Endodermal cell (in vitro differentiated cells): ENCODE results near the gene SLC30A2. TPM values are rescaled to one million over a fixed set of nuclear protein-coding genes. Genes with fewer than 3 reads are reported as not detected.

Source experiments
- DNase-seq: peaks from one replicate; pipeline ENCODE4 v3.0.0-alpha.2; 2017
- H3K27ac ChIP-seq: 2 replicates; pipeline ENCODE4 v1.5.1; 2013; ENCODE audit warnings: mild to moderate bottlenecking, low read depth, low read length, moderate library complexity
- H3K27me3 ChIP-seq: 2 replicates; pipeline ENCODE4 v1.6.1; 2013; ENCODE audit warnings: mild to moderate bottlenecking, low read length, moderate library complexity; ENCODE audit not compliant: insufficient read depth, control insufficient read depth, poor library complexity, severe bottlenecking
- H3K36me3 ChIP-seq: 2 replicates; pipeline ENCODE4 v1.7.0; 2013; ENCODE audit warnings: mild to moderate bottlenecking, low read length, moderate library complexity; ENCODE audit not compliant: control insufficient read depth, insufficient read depth
- H3K4me1 ChIP-seq: one replicate; pipeline ENCODE4 v1.7.0; 2013; ENCODE audit warnings: low read length; ENCODE audit not compliant: control insufficient read depth, insufficient read depth
- H3K4me3 ChIP-seq: 2 replicates; pipeline ENCODE4 v1.5.1; 2013; ENCODE audit warnings: mild to moderate bottlenecking, low read length, moderate library complexity
- H3K9ac ChIP-seq: 2 replicates; pipeline ENCODE4 v1.6.1; 2013; ENCODE audit warnings: mild to moderate bottlenecking, low read length, moderate library complexity; ENCODE audit not compliant: poor library complexity, severe bottlenecking; ENCODE audit errors: extremely low read depth
- H3K9me3 ChIP-seq: 2 replicates; pipeline ENCODE4 v1.6.1; 2013; ENCODE audit warnings: mild to moderate bottlenecking, low read length, moderate library complexity; ENCODE audit not compliant: control insufficient read depth
- H3K27ac Mint-ChIP-seq: 2 replicates; pipeline ENCODE4 v1.8.0; 2020; ENCODE audit warnings: mixed read lengths
- H3K27me3 Mint-ChIP-seq: 2 replicates; pipeline ENCODE4 v1.8.0; 2021; ENCODE audit warnings: mild to moderate bottlenecking, mixed read lengths; ENCODE audit not compliant: insufficient read depth
- H3K36me3 Mint-ChIP-seq: 2 replicates; pipeline ENCODE4 v1.8.0; 2020; ENCODE audit warnings: low read depth, mixed read lengths
- H3K4me1 Mint-ChIP-seq: 2 replicates; pipeline ENCODE4 v1.8.0; 2020; ENCODE audit warnings: mixed read lengths
- H3K4me3 Mint-ChIP-seq: 2 replicates; pipeline ENCODE4 v1.8.0; 2020; ENCODE audit warnings: mild to moderate bottlenecking, moderate library complexity, mixed read lengths
- H3K9me3 Mint-ChIP-seq: 2 replicates; pipeline ENCODE4 v1.8.0; 2020; ENCODE audit warnings: mild to moderate bottlenecking, mixed read lengths
- WGBS, 2 experiments: methylation state at CpG; one replicate each; pipeline versions ENCODE4 v1.1.5 to v1.1.7; 2013; ENCODE audit warnings: missing lambda C conversion rate in 2 of 2, mixed read lengths in 1 of 2; ENCODE audit not compliant: insufficient coverage in 1 of 2, insufficient read length in 1 of 2; 5-methylcytosine and 5-hydroxymethylcytosine counted together
- total RNA-seq, 2 donors: library from RNA; stranded (reverse); fragmentation: NEBNext Ultra II Directional in 1 of 2; extraction: Animal tissue kit (Norgen Biotek cat#: 25700) in 1 of 2; gene quantifications; 2 replicates in 1 of 2; 3 replicates in 1 of 2; pipeline ENCODE4 v1.2.1, GENCODE V29; 2021
- TF ChIP-seq, protein P1 (sequence below): fragments of 200-600 bp; sonication (generic); conservative IDR thresholded peaks from 2 replicates; pipeline ENCODE4 v1.5.0; 2021; ENCODE audit warnings: antibody characterized with exemption, mild to moderate bottlenecking

Gene SLC30A2
- total RNA-seq, 2 donors from 2014 or later, result not detected

GRCh38 chr1:26020330-26020768, 25.6 kb downstream of the SLC30A2 start:
- TF ChIP-seq, protein P1, sequence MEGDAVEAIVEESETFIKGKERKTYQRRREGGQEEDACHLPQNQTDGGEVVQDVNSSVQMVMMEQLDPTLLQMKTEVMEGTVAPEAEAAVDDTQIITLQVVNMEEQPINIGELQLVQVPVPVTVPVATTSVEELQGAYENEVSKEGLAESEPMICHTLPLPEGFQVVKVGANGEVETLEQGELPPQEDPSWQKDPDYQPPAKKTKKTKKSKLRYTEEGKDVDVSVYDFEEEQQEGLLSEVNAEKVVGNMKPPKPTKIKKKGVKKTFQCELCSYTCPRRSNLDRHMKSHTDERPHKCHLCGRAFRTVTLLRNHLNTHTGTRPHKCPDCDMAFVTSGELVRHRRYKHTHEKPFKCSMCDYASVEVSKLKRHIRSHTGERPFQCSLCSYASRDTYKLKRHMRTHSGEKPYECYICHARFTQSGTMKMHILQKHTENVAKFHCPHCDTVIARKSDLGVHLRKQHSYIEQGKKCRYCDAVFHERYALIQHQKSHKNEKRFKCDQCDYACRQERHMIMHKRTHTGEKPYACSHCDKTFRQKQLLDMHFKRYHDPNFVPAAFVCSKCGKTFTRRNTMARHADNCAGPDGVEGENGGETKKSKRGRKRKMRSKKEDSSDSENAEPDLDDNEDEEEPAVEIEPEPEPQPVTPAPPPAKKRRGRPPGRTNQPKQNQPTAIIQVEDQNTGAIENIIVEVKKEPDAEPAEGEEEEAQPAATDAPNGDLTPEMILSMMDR, result no peak
- H3K36me3 ChIP-seq, result no peaks in the 10 kb centered on the region
- H3K27me3 ChIP-seq, result no peaks in the 10 kb centered on the region
- peaks cover 2% of the 10 kb centered on the region for H3K4me1 ChIP-seq
- no peak overlapping the region for H3K27ac Mint-ChIP-seq
- H3K4me3 Mint-ChIP-seq, result no peak overlapping the region
- H3K9me3 Mint-ChIP-seq, result no peaks in the 10 kb centered on the region
- H3K4me1 Mint-ChIP-seq, result peaks cover 19% of the 10 kb centered on the region
- H3K9ac ChIP-seq, result no peak overlapping the region
- H3K4me3 ChIP-seq, result no peak overlapping the region
- no peak overlapping the region for H3K27ac ChIP-seq
- no peaks in the 10 kb centered on the region for H3K9me3 ChIP-seq
- WGBS, 2 experiments, result 86 to 88% methylated on average over 3 to 6 of the region's 6 CpGs
- H3K27me3 Mint-ChIP-seq, result peaks cover 2% of the 10 kb centered on the region
- DNase-seq, result no peak
- H3K36me3 Mint-ChIP-seq, result no peaks in the 10 kb centered on the region

DNA sequence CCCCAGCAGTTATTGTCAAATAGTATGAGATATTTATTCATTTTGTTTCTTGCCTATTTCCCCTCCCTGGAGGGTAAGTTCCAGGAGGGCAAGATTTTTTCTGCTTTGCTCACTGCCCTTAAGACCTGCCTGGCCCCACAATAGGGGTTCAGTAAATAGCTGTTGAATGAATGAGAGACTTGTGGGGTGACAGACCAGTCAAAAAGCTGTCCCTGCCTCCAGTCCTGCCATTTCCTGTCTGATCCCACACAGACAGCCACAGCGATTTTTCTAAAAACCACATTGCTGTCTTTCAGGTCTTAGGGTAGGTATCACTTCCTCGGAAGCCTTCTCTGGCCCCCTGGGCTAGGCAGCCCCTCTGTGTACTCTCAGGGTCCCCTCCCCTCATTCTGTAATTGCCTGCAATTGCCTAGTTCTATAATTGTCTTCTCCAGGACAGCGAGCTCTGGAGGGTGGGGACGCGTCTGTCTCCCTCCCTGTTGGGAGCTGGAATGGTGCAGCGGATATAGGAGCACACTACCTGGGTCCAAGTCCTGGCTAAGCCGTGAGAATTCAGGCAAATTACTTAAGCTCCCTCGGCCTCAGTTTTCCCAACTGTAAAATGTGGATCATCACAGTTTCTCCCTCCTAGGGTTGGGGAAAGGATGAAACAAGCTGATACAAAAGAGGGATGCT, 26.1 kb downstream of the SLC30A2 start:
- Mint-ChIP-seq H3K27ac (no peak overlapping the region), H3K36me3 (no peaks in the 10 kb centered on the region), H3K9me3 (no peaks in the 10 kb centered on the region), H3K27me3 (peaks cover 2% of the 10 kb centered on the region), H3K4me3 (no peak overlapping the region), H3K4me1 (peaks cover 18% of the 10 kb centered on the region)
- WGBS, 2 experiments, result 83 to 85% methylated on average over 7 to 8 of the region's 8 CpGs
- TF ChIP-seq, protein P1, result no peak
- no peak for DNase-seq
- Histone ChIP-seq H3K9ac (no peak overlapping the region), H3K27ac (no peak overlapping the region), H3K4me1 (peaks cover 2% of the 10 kb centered on the region), H3K9me3 (no peaks in the 10 kb centered on the region), H3K4me3 (no peak overlapping the region), H3K27me3 (no peaks in the 10 kb centered on the region), H3K36me3 (no peaks in the 10 kb centered on the region)

DNA sequence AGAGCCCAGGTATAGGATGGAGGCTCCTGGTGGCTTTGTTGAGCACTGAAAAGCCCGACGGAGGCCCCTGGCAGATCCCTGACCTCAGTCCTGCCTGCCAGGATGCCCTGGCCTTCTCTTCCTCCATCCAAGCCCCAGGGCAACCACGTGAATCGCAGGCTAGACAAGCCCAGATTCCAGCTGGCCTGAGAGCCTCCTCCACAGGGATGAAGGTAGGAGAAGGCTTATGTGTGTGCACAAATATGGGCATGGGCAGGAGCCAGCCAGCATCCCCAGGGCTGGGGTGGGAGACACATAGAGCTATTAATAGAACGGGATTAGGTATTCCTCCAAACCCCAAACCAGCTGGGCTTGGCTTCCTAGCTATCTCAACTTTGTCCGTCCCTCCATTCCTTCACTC, 28.3 kb downstream of the SLC30A2 start:
- no peaks in the 10 kb centered on the region for H3K27me3 ChIP-seq
- no peak overlapping the region for H3K27ac Mint-ChIP-seq
- no peaks in the 10 kb centered on the region for H3K9me3 Mint-ChIP-seq
- no peak overlapping the region for H3K9ac ChIP-seq
- no peak for DNase-seq
- WGBS, 2 experiments, result 74% methylated on average over 6 of the region's 6 CpGs; no CpG with 5 or more reads in 1 of the 2 experiments
- peaks cover 2% of the 10 kb centered on the region for H3K4me1 ChIP-seq
- H3K4me3 ChIP-seq, result no peak overlapping the region
- peaks cover 17% of the 10 kb centered on the region for H3K4me1 Mint-ChIP-seq
- H3K9me3 ChIP-seq, result no peaks in the 10 kb centered on the region
- no peak overlapping the region for H3K4me3 Mint-ChIP-seq
- H3K36me3 ChIP-seq, result no peaks in the 10 kb centered on the region
- TF ChIP-seq, protein P1, result no peak
- peaks cover 2% of the 10 kb centered on the region for H3K27me3 Mint-ChIP-seq
- H3K36me3 Mint-ChIP-seq, result no peaks in the 10 kb centered on the region
- no peak overlapping the region for H3K27ac ChIP-seq
